ENCODE results near the gene PDE7B.

DNA sequence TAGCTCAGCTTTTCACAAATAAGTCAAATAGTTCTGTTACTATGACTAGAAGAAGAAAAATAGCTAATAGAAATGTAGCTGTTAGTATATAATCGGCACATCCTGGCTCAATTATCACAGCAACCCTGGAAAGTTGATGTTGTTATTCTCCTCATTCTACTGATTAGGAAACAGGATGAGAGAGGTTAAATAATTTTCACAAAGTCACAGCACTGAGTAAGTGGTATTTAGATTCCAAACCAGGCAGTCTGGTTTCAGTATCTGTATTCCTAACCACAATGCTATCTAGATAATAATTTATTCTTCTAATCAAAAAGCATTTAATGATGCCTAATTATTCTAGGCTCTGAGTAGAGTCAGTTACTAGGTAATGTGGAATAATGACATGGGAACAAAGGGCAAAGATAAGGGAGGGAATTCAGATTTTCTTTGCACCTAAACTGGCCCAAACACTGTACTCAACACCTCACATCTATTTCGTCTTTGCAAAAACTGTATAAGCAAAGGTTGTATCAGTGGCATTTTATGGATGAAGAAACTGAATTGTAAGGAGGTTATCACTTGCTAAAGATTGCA lies 51.3 kb downstream of the PDE7B start:
- no peak for TF ChIP-seq POLR2A (IDR thresholded peaks at IDR 0.05; ENCODE audit: low read depth, low read length)
- no peak for TF ChIP-seq TAF1 (IDR thresholded peaks at IDR 0.05; ENCODE audit: low read depth, low read length)
- TF ChIP-seq SPI1 (IDR thresholded peaks at IDR 0.05; ENCODE audit: low read depth, low read length) = no peak
- no peak for TF ChIP-seq POLR2AphosphoS5 (IDR thresholded peaks at IDR 0.05; ENCODE audit: low read depth, low read length)
- TF ChIP-seq PAX5 (IDR thresholded peaks at IDR 0.05; ENCODE audit: insufficient read depth, low read length, severe bottlenecking) = no peak
